SK-N-MC (cell line): ENCODE measurements around the gene LMX1A.

Experiments
- EZH2 ChIP-seq: fragments of 200-600 bp; sonication (generic); IDR thresholded peaks from one replicate; pipeline ENCODE4 v1.6.1; 2017; ENCODE audit warnings: antibody characterized with exemption
- FOXP2 ChIP-seq: optimal IDR thresholded peaks from 2 replicates; pipeline ENCODE3; 2011; ENCODE audit warnings: mild to moderate bottlenecking, moderate library complexity; ENCODE audit not compliant: insufficient read depth; ENCODE audit errors: extremely low read length, control extremely low read depth
- POLR2AphosphoS5 ChIP-seq: IDR thresholded peaks from 2 replicates; pipeline ENCODE4 v1.6.1; 2012; ENCODE audit warnings: mild to moderate bottlenecking, low read depth, low read length, borderline replicate concordance

GRCh38 chr1:165191087-165191486 lies 165.4 kb downstream of the LMX1A start:
- TF ChIP-seq POLR2AphosphoS5 (no peak), EZH2 (no peak), FOXP2 (no peak)
